Measurements from ENCODE around the gene KLHL10. TPM values are rescaled to one million over a fixed set of nuclear protein-coding genes. Genes with fewer than 3 reads are reported as not detected.

The KLHL10 gene
- total and polyA plus RNA-seq, 9 of the 15 experiments (the other 6 are each of a cell fraction or from before 2014, with no cell fraction given) = 0.06 to 0.56 (median 0.12) TPM; not detected in 5

- TF ChIP-seq PTTG1 (tag; IDR thresholded peaks at IDR 0.05; ENCODE audit: low read depth) (no peak), THAP7 (CRISPR knock-in tag; IDR thresholded peaks at IDR 0.05) (no peak), ZNF217 (CRISPR knock-in tag; IDR thresholded peaks at IDR 0.05) (no peak), NCOA6 (IDR thresholded peaks at IDR 0.05) (peak; percentile 63; the same call in 1 of the 2 replicates), CC2D1A (IDR thresholded peaks at IDR 0.05) (no peak), SMARCC2 (IDR thresholded peaks at IDR 0.05; ENCODE audit: low read depth) (no peak)
- TF ChIP-seq, protein P1, sequence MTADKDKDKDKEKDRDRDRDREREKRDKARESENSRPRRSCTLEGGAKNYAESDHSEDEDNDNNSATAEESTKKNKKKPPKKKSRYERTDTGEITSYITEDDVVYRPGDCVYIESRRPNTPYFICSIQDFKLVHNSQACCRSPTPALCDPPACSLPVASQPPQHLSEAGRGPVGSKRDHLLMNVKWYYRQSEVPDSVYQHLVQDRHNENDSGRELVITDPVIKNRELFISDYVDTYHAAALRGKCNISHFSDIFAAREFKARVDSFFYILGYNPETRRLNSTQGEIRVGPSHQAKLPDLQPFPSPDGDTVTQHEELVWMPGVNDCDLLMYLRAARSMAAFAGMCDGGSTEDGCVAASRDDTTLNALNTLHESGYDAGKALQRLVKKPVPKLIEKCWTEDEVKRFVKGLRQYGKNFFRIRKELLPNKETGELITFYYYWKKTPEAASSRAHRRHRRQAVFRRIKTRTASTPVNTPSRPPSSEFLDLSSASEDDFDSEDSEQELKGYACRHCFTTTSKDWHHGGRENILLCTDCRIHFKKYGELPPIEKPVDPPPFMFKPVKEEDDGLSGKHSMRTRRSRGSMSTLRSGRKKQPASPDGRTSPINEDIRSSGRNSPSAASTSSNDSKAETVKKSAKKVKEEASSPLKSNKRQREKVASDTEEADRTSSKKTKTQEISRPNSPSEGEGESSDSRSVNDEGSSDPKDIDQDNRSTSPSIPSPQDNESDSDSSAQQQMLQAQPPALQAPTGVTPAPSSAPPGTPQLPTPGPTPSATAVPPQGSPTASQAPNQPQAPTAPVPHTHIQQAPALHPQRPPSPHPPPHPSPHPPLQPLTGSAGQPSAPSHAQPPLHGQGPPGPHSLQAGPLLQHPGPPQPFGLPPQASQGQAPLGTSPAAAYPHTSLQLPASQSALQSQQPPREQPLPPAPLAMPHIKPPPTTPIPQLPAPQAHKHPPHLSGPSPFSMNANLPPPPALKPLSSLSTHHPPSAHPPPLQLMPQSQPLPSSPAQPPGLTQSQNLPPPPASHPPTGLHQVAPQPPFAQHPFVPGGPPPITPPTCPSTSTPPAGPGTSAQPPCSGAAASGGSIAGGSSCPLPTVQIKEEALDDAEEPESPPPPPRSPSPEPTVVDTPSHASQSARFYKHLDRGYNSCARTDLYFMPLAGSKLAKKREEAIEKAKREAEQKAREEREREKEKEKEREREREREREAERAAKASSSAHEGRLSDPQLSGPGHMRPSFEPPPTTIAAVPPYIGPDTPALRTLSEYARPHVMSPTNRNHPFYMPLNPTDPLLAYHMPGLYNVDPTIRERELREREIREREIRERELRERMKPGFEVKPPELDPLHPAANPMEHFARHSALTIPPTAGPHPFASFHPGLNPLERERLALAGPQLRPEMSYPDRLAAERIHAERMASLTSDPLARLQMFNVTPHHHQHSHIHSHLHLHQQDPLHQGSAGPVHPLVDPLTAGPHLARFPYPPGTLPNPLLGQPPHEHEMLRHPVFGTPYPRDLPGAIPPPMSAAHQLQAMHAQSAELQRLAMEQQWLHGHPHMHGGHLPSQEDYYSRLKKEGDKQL (CRISPR knock-in tag; IDR thresholded peaks at IDR 0.05; ENCODE audit: borderline replicate concordance) = no peak
- TF ChIP-seq, protein P2, sequence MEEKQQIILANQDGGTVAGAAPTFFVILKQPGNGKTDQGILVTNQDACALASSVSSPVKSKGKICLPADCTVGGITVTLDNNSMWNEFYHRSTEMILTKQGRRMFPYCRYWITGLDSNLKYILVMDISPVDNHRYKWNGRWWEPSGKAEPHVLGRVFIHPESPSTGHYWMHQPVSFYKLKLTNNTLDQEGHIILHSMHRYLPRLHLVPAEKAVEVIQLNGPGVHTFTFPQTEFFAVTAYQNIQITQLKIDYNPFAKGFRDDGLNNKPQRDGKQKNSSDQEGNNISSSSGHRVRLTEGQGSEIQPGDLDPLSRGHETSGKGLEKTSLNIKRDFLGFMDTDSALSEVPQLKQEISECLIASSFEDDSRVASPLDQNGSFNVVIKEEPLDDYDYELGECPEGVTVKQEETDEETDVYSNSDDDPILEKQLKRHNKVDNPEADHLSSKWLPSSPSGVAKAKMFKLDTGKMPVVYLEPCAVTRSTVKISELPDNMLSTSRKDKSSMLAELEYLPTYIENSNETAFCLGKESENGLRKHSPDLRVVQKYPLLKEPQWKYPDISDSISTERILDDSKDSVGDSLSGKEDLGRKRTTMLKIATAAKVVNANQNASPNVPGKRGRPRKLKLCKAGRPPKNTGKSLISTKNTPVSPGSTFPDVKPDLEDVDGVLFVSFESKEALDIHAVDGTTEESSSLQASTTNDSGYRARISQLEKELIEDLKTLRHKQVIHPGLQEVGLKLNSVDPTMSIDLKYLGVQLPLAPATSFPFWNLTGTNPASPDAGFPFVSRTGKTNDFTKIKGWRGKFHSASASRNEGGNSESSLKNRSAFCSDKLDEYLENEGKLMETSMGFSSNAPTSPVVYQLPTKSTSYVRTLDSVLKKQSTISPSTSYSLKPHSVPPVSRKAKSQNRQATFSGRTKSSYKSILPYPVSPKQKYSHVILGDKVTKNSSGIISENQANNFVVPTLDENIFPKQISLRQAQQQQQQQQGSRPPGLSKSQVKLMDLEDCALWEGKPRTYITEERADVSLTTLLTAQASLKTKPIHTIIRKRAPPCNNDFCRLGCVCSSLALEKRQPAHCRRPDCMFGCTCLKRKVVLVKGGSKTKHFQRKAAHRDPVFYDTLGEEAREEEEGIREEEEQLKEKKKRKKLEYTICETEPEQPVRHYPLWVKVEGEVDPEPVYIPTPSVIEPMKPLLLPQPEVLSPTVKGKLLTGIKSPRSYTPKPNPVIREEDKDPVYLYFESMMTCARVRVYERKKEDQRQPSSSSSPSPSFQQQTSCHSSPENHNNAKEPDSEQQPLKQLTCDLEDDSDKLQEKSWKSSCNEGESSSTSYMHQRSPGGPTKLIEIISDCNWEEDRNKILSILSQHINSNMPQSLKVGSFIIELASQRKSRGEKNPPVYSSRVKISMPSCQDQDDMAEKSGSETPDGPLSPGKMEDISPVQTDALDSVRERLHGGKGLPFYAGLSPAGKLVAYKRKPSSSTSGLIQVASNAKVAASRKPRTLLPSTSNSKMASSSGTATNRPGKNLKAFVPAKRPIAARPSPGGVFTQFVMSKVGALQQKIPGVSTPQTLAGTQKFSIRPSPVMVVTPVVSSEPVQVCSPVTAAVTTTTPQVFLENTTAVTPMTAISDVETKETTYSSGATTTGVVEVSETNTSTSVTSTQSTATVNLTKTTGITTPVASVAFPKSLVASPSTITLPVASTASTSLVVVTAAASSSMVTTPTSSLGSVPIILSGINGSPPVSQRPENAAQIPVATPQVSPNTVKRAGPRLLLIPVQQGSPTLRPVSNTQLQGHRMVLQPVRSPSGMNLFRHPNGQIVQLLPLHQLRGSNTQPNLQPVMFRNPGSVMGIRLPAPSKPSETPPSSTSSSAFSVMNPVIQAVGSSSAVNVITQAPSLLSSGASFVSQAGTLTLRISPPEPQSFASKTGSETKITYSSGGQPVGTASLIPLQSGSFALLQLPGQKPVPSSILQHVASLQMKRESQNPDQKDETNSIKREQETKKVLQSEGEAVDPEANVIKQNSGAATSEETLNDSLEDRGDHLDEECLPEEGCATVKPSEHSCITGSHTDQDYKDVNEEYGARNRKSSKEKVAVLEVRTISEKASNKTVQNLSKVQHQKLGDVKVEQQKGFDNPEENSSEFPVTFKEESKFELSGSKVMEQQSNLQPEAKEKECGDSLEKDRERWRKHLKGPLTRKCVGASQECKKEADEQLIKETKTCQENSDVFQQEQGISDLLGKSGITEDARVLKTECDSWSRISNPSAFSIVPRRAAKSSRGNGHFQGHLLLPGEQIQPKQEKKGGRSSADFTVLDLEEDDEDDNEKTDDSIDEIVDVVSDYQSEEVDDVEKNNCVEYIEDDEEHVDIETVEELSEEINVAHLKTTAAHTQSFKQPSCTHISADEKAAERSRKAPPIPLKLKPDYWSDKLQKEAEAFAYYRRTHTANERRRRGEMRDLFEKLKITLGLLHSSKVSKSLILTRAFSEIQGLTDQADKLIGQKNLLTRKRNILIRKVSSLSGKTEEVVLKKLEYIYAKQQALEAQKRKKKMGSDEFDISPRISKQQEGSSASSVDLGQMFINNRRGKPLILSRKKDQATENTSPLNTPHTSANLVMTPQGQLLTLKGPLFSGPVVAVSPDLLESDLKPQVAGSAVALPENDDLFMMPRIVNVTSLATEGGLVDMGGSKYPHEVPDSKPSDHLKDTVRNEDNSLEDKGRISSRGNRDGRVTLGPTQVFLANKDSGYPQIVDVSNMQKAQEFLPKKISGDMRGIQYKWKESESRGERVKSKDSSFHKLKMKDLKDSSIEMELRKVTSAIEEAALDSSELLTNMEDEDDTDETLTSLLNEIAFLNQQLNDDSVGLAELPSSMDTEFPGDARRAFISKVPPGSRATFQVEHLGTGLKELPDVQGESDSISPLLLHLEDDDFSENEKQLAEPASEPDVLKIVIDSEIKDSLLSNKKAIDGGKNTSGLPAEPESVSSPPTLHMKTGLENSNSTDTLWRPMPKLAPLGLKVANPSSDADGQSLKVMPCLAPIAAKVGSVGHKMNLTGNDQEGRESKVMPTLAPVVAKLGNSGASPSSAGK (IDR thresholded peaks at IDR 0.05) = peak; percentile 63
These were observed 25.9 kb upstream of the KLHL10 start, which contains the start of gene P3H4 (continued) for GRCh38 chr17:41811549-41812380.

Data from K562 (cell line).